KBM-7 (cell line): ENCODE results near the gene CNST.
"Not testable (repeated sequence)": the region's sequence is repeated elsewhere in the genome, so short reads cannot be mapped to it uniquely, and the experiment has no call there.

Experiments
- DNase-seq: peaks from one replicate; pipeline ENCODE4 v3.0.0-alpha.2; 2015
- in situ Hi-C: fragments of 300-500 bp; cut with MboI; formaldehyde crosslinking; loops from 2 replicates; pipeline ENCODE4 v1.14.3; 2020; ENCODE audit warnings: low sequenced_read_pairs, low pct_unique_long_range_greater_than_20kb, mixed read lengths

Gene CNST

DNA sequence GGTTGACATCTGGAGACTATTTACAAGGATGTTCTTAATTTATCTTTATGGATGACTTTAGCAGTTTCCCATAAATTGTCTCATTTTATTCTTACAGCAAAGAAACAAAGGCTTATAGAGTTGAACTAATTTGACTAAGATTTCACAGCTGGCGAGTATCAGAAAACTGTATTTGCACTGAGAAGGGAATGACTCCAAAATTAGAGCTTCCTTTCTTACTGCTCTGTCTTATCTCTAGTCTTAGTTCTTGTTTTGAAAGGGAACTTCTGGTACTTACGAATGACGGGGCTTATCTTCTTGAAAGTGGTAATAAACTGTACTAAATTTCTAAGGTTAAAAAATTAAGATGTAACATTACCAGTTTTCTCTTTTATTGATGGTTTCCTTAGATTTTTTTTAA, 13.6 kb downstream of the CNST start:
- DNase-seq, result peak; percentile 42
- in situ Hi-C loops, result no loop called here

DNA sequence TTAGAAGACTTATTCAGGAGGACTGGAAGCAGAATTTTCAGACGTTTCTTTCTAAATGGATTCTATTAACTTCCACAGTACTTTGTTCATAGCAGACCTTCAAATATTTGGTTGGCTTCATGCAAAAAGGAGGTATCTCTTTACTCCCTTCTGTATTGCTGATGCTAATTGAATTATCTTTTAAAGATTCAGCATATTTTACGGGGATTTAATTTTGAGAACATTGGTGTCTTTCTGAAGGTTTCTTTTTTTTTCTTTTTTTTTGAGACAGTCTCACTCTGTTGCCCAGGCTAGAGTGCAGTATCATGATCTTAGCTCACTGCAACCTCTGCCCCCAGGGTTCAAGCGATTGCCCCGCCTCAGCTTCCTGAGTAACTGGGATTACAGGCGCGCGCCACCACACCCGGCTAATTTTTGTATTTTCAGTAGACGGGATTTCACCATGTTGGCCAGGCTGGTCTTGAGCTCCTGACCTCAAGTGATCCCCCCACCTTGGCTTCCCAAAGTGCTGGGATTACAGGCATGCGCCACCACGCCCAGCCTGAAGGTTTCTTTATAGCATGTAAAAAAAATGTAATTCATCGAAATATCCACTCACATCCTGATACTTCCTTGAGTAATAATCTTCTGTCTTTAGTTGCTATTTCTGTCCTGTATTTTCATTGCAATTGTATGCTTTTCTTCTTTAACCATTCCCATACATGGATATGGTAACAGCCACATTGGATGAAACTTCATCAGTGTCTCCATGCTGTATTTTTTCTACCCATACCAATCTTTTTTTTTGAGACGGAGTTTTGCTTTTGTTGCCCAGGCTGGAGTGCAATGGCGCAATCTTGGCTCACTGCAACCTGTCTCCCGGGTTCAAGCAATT, 14.5 kb downstream of the CNST start:
- DNase-seq, result no peak
- in situ Hi-C loops, result no loop called here

DNA sequence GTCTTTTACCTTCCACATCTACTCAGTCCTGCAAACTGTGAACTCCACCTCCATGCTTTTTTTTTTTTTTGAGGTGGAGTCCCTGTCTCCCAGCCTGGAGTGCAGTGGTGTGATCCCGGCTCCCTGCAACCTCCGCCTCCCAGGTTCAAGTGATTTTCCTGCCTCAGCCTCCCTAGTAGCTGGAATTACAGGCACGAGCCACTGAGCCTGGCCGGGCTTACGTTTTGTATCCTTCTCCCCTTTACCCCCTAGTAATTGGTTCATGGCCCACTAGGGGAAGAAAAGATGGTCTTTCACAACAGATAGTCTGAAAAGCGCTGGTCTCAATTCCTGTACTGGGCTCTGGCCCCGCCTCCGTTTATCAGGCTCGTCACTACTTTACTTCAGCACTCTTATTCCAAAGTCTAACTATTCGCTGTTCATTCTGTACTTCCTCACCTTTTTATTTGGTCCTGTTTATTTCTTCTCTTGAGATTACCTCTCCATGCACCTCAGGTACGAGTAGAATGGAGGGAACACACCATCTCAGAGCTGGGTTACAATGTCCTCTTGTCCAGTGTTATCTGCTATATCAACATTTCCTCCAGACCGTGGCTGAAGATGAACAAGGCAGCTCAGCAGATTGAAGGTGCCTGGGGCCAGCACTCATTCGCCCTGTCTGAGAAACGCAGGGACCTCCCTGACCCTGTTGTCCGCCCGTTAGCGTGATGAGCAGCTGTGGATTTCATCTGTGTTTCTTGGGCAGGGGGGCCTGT, 16.2 kb downstream of the CNST start:
- no peak for DNase-seq
- in situ Hi-C loops, result no loop called here

DNA sequence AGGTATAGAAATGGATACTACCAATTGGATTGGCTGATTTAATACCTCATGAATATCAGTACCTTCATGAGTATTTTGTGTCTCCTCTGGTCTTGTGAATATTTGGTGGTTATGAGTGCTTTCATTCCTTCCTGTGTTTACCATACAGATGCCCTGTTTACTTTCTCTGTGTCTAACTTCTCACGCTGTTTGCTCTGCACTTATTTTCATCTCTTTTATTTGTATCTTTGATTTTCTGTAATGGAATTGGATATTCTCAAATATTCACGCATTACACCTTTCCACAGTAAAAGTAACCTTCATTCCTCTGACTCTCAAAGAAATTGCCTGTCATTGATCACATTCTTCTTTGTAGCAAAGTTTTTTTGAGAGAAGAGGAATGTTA, 16.8 kb downstream of the CNST start:
- no peak for DNase-seq
- in situ Hi-C loops, result no loop called here

DNA sequence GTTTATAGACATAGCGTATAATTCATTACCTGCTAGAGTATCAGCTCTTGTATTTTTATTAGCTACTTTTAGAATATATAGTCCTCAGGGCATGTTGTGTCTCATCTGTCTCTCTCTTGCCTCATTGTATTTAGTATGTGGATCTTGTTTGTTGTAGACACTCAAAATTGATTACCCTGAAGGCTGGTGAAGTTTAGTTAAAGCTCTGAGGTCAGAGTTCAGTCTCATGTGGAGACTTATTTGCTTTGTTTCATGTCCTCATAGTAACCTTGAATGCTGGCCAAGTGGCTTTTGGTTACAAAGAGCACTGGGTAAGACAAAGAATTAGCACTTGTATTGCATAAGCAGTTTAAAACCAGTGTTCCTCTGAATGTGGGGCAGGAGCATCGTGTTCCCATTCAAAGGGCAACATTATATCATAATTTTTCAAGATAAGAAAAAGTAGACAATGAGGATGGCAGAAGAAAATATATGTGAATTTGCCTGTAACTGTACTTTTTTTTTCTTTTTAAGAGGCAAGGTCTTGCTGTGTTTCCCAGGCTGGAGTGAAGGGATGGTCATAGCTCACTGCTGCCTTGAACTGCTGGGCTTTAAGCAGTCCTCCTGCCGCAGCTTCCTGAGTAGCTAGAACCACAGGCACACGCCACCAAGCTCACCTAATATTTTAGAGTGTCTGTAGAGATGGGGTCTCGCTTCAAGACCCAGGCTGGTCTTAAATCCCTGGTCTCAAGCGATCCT, 17.4 kb downstream of the CNST start:
- DNase-seq, result no peak
- in situ Hi-C loops, result no loop called here

- no peak for DNase-seq
- in situ Hi-C loops, result no loop called here
These were observed 20.8 kb downstream of the CNST start for GRCh38 chr1:246587032-246587431.

DNA sequence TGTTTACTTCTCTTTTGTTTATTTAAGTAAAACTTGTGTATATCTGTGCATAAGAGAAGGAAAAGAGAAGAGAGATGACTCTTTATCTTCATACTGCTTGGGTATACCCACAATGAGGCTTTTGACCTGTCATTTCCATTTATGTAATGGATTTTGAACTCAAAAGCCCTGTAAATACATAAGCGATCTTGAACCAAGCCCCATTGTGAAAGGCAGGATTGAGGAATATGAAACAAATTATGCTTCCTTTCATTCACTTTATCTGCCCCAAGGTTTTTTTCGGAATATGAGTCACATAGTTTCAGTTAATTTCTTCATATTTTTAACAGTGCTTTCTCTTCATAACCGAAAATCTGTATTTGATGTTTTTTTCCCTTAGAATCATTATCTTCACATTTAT, 21.4 kb downstream of the CNST start:
- in situ Hi-C loops, result no loop called here

GRCh38 chr1:246588159-246588721, 22.0 kb downstream of the CNST start:
- no peak for DNase-seq

More for the DNA sequence above, 21.4 kb downstream of the CNST start:
- no peak for DNase-seq

GRCh38 chr1:246589919-246590318, 23.7 kb downstream of the CNST start:
- in situ Hi-C loops, result not testable (repeated sequence)

More at GRCh38 chr1:246588159-246588721, 22.0 kb downstream of the CNST start:
- in situ Hi-C loops, result no loop called here

GRCh38 chr1:246591047-246591446, 24.8 kb downstream of the CNST start:
- DNase-seq, result no peak
- in situ Hi-C loops, result no loop called here

More at GRCh38 chr1:246589919-246590318, 23.7 kb downstream of the CNST start:
- not testable (repeated sequence) for DNase-seq

GRCh38 chr1:246591504-246591903, 25.2 kb downstream of the CNST start:
- in situ Hi-C loops, result no loop called here
- no peak for DNase-seq

DNA sequence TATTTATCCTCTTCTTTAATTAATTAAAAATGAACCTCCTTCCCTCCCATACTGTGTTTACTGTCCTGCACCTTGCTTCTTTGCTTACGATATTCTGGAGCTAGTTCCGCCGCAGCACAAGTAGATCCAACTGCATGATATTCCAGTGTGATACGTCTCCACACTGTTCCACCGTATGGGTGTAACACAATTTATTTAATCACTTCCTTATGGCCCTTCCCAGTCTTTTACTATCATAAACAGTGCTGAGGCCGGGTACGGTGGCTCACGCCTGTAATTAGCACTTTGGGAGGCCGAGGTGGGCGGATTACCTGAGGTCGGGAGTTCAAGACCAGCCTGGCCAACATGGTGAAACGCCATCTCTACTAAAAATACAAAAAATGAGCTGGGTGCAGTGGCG, 25.7 kb downstream of the CNST start:
- DNase-seq, result no peak
- in situ Hi-C loops, result no loop called here

DNA sequence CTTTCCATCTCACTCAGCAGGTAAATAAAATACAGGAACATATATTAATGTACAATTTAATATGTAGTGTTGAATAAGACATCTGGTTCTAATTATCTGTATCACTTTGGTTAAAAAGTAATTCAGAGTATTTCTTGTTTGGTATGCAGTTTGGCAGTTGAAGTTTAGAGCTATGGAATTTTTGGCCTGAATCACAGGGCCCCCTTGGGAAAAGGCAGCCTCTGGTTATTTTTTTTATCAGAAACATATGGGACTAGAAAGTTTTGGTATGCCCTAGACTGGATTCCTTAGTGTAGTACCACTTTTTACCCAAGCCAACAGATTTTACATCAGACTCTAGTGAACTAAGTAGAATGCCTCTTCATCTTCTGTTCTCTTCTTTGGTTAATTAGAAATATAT, 26.4 kb downstream of the CNST start:
- in situ Hi-C loops, result no loop called here

GRCh38 chr1:246595146-246595545, 28.9 kb downstream of the CNST start:
- in situ Hi-C loops, result no loop called here
- no peak for DNase-seq

More for the DNA sequence above, 26.4 kb downstream of the CNST start:
- DNase-seq, result no peak

GRCh38 chr1:246597340-246597739, 31.1 kb downstream of the CNST start:
- DNase-seq, result no peak

DNA sequence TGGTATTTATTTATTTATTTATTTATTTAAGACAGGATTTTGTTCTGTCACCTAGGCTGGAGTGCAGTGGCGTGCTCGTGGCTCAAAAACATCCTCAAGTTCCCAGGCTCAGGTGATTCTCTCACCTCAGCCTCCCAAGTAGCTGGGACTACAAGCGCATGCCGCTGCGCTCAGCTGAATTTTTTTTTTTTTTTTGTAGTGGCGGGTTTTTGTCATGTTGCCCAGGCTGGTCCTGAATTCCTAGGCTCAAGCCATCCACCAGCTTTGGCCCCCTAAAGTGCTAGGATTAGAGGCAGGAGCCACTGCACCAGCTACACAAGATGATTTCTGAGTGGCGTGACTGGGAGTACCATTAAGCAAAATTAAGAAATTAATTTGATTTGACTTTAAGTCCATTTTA, 31.7 kb downstream of the CNST start:
- no peak for DNase-seq
- in situ Hi-C loops, result no loop called here

More at GRCh38 chr1:246597340-246597739, 31.1 kb downstream of the CNST start:
- in situ Hi-C loops, result no loop called here

- no peak for DNase-seq
- in situ Hi-C loops, result no loop called here
These were observed 33.1 kb downstream of the CNST start for GRCh38 chr1:246599315-246599714.

- no peak for DNase-seq
- in situ Hi-C loops, result no loop called here
These were observed 34.3 kb downstream of the CNST start for GRCh38 chr1:246600579-246600978.

GRCh38 chr1:246602194-246602593, 35.9 kb downstream of the CNST start:
- no peak for DNase-seq
- in situ Hi-C loops, result no loop called here
